ENCODE data around the gene ZNF669. TPM values are rescaled to one million over a fixed set of nuclear protein-coding genes. Genes with fewer than 3 reads are reported as not detected.

The ZNF669 gene
- total RNA-seq, 1 donor: 10.1 TPM

- H2AFZ ChIP-seq (ENCODE audit: low read length): no peak overlapping the region
- H3K79me2 ChIP-seq (ENCODE audit: insufficient read depth, low read length): no peaks in the 10 kb centered on the region
- H3K36me3 ChIP-seq (ENCODE audit: insufficient read depth, low read length): no peaks in the 10 kb centered on the region
- TF ChIP-seq, protein P1, sequence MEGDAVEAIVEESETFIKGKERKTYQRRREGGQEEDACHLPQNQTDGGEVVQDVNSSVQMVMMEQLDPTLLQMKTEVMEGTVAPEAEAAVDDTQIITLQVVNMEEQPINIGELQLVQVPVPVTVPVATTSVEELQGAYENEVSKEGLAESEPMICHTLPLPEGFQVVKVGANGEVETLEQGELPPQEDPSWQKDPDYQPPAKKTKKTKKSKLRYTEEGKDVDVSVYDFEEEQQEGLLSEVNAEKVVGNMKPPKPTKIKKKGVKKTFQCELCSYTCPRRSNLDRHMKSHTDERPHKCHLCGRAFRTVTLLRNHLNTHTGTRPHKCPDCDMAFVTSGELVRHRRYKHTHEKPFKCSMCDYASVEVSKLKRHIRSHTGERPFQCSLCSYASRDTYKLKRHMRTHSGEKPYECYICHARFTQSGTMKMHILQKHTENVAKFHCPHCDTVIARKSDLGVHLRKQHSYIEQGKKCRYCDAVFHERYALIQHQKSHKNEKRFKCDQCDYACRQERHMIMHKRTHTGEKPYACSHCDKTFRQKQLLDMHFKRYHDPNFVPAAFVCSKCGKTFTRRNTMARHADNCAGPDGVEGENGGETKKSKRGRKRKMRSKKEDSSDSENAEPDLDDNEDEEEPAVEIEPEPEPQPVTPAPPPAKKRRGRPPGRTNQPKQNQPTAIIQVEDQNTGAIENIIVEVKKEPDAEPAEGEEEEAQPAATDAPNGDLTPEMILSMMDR (IDR thresholded peaks at IDR 0.05; ENCODE audit: extremely low read depth, low read depth, low read length): no peak
- H3K27ac ChIP-seq (ENCODE audit: low read depth, low read length): no peak overlapping the region
- H3K4me1 ChIP-seq (ENCODE audit: insufficient read depth, low read length): no peaks in the 10 kb centered on the region
- peak; percentile 85 for DNase-seq (ENCODE audit: insufficient read length, low spot score, missing footprints)
- H4K20me1 ChIP-seq (ENCODE audit: insufficient read depth, low read length): no peaks in the 10 kb centered on the region
- H3K4me2 ChIP-seq (ENCODE audit: insufficient read depth, low read length): no peak overlapping the region
- H3K4me3 ChIP-seq (ENCODE audit: insufficient read depth, low read length): no peak overlapping the region
- no peaks in the 10 kb centered on the region for H3K27me3 ChIP-seq (ENCODE audit: insufficient read depth, low read length)
- H3K9me3 ChIP-seq (ENCODE audit: low read depth, low read length): no peaks in the 10 kb centered on the region
Measured at GRCh38 chr1:247115545-247115944, 11.4 kb upstream of the ZNF669 start.

DNA sequence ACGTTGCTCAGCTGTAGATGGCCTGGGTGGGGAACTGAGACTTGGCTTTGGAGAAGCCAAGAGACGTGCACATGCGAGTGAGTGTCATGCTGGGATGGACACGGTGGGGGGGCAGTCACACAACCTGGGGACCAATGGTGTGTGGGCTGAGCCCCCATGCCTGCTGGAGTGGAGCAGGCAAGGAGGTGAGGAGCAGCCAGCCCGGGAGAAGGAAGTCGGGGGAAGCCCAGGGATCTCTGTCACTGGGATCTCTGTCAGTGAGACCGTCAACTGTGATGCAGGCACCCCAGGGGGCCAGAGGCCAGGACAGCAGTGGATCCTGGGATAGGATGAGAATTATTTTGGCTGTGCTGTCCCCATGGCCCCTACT, 11.0 kb upstream of the ZNF669 start:
- Histone ChIP-seq H3K4me3 (ENCODE audit: insufficient read depth, low read length) (no peak overlapping the region), H3K27me3 (ENCODE audit: insufficient read depth, low read length) (no peaks in the 10 kb centered on the region), H3K79me2 (ENCODE audit: insufficient read depth, low read length) (no peaks in the 10 kb centered on the region), H3K4me2 (ENCODE audit: insufficient read depth, low read length) (no peak overlapping the region), H3K4me1 (ENCODE audit: insufficient read depth, low read length) (no peaks in the 10 kb centered on the region), H2AFZ (ENCODE audit: low read length) (no peak overlapping the region), H3K36me3 (ENCODE audit: insufficient read depth, low read length) (no peaks in the 10 kb centered on the region), H4K20me1 (ENCODE audit: insufficient read depth, low read length) (no peaks in the 10 kb centered on the region), H3K9me3 (ENCODE audit: low read depth, low read length) (no peaks in the 10 kb centered on the region), H3K27ac (ENCODE audit: low read depth, low read length) (no peak overlapping the region)
- TF ChIP-seq, protein P1 (IDR thresholded peaks at IDR 0.05; ENCODE audit: extremely low read depth, low read depth, low read length): no peak
- peak; percentile 76 for DNase-seq (ENCODE audit: insufficient read length, low spot score, missing footprints)

- H3K79me2 ChIP-seq (ENCODE audit: insufficient read depth, low read length): no peaks in the 10 kb centered on the region
- no peaks in the 10 kb centered on the region for H3K9me3 ChIP-seq (ENCODE audit: low read depth, low read length)
- H4K20me1 ChIP-seq (ENCODE audit: insufficient read depth, low read length): no peaks in the 10 kb centered on the region
- H3K4me3 ChIP-seq (ENCODE audit: insufficient read depth, low read length): no peak overlapping the region
- H2AFZ ChIP-seq (ENCODE audit: low read length): no peak overlapping the region
- H3K27me3 ChIP-seq (ENCODE audit: insufficient read depth, low read length): no peaks in the 10 kb centered on the region
- peak; percentile 65 for DNase-seq (ENCODE audit: insufficient read length, low spot score, missing footprints)
- H3K27ac ChIP-seq (ENCODE audit: low read depth, low read length): no peak overlapping the region
- H3K4me2 ChIP-seq (ENCODE audit: insufficient read depth, low read length): no peak overlapping the region
- no peaks in the 10 kb centered on the region for H3K36me3 ChIP-seq (ENCODE audit: insufficient read depth, low read length)
- TF ChIP-seq, protein P1 (IDR thresholded peaks at IDR 0.05; ENCODE audit: extremely low read depth, low read depth, low read length): no peak
- H3K4me1 ChIP-seq (ENCODE audit: insufficient read depth, low read length): no peaks in the 10 kb centered on the region
Measured at GRCh38 chr1:247114351-247115140, 10.4 kb upstream of the ZNF669 start.

GRCh38 chr1:247113733-247114271, 9.6 kb upstream of the ZNF669 start:
- Histone ChIP-seq H3K79me2 (ENCODE audit: insufficient read depth, low read length) (no peaks in the 10 kb centered on the region), H3K27me3 (ENCODE audit: insufficient read depth, low read length) (no peaks in the 10 kb centered on the region), H4K20me1 (ENCODE audit: insufficient read depth, low read length) (no peaks in the 10 kb centered on the region), H3K9me3 (ENCODE audit: low read depth, low read length) (no peaks in the 10 kb centered on the region), H3K36me3 (ENCODE audit: insufficient read depth, low read length) (no peaks in the 10 kb centered on the region), H3K4me1 (ENCODE audit: insufficient read depth, low read length) (no peaks in the 10 kb centered on the region), H2AFZ (ENCODE audit: low read length) (no peak overlapping the region), H3K27ac (ENCODE audit: low read depth, low read length) (no peak overlapping the region), H3K4me2 (ENCODE audit: insufficient read depth, low read length) (no peak overlapping the region), H3K4me3 (ENCODE audit: insufficient read depth, low read length) (no peak overlapping the region)
- TF ChIP-seq, protein P1 (IDR thresholded peaks at IDR 0.05; ENCODE audit: extremely low read depth, low read depth, low read length): no peak
- DNase-seq (ENCODE audit: insufficient read length, low spot score, missing footprints): no peak
